Endothelial cell of umbilical vein (primary cell): ENCODE data around the gene SLC5A5. TPM values are rescaled to one million over a fixed set of nuclear protein-coding genes. Genes with fewer than 3 reads are reported as not detected.

Experiments used
- BruUV-seq: library from RNA; stranded (reverse); fragments of 400-500 nt; replicated peaks from 2 replicates; lab custom pipeline; 2021; lab: Mats Ljungman, UMichigan
- CTCF ChIA-PET: fragments of 300-600, 350-600 bp; sonication (Branson Sonifier 250); formaldehyde crosslinking; loops from one replicate; lab custom pipeline; 2021; ENCODE audit warnings: antibody characterized with exemption, inconsistent platforms; lab: Charles Lee
- POLR2A ChIA-PET: fragments of 300-600, 350-600 bp; sonication (Branson Sonifier 250); formaldehyde crosslinking; loops from one replicate; lab custom pipeline; 2021; ENCODE audit warnings: antibody characterized with exemption, inconsistent platforms; lab: Charles Lee
- DNase-seq: peaks from one replicate; pipeline ENCODE4 v3.0.0-alpha.2; 2011; ENCODE audit warnings: low read depth, low spot score
- FAIRE-seq: peaks from 2 replicates; lab custom pipeline; 2011; peaks lifted over from hg19 to GRCh38; lab: Jason Lieb, UNC
- H2AFZ ChIP-seq: 2 replicates; pipeline ENCODE4 v1.6.0; 2012; ENCODE audit warnings: low read depth, low read length, control low read depth, inconsistent platforms
- H3K27ac ChIP-seq: 2 replicates; pipeline ENCODE4 v1.5.1; 2011; ENCODE audit warnings: low read depth, mild to moderate bottlenecking, control low read depth, low read length, moderate library complexity; ENCODE audit not compliant: insufficient read depth
- H3K27me3 ChIP-seq, 2 experiments: 2 replicates each; pipeline versions ENCODE4 v1.6.0 to v1.6.1; 2011; ENCODE audit warnings: low read length in 2 of 2, mixed read lengths in 1 of 2; ENCODE audit not compliant: control insufficient read depth in 2 of 2, insufficient read depth in 2 of 2
- H3K36me3 ChIP-seq, 2 experiments: 2 replicates in 1 of 2; 3 replicates in 1 of 2; pipeline ENCODE4 v1.5.1; 2011; ENCODE audit warnings: low read length in 2 of 2, mild to moderate bottlenecking in 1 of 2, moderate library complexity in 1 of 2; ENCODE audit not compliant: control insufficient read depth in 2 of 2, insufficient read depth in 2 of 2; ENCODE audit errors: extremely low read depth in 1 of 2
- H3K4me1 ChIP-seq: 3 replicates; pipeline ENCODE4 v1.5.1; 2011; ENCODE audit warnings: mild to moderate bottlenecking, low read length; ENCODE audit not compliant: control insufficient read depth, insufficient read depth; ENCODE audit errors: extremely low read depth
- H3K4me2 ChIP-seq: 2 replicates; pipeline ENCODE4 v1.6.1; 2011; ENCODE audit warnings: low read length, control low read depth, mixed read lengths; ENCODE audit not compliant: insufficient read depth
- H3K4me3 ChIP-seq, 3 experiments: fragments of 200-600 bp in 1 of 3; sonication (generic), shearing (Covaris generic) in 1 of 3; replicated peaks in 1 of 3; 2 replicates each; pipeline ENCODE4 v1.5.1; 2011 to 2016; ENCODE audit warnings: control low read depth in 3 of 3, low read length in 3 of 3, mild to moderate bottlenecking in 2 of 3, inconsistent platforms in 1 of 3, low read depth in 1 of 3, moderate library complexity in 1 of 3; ENCODE audit not compliant: insufficient read depth in 1 of 3
- H3K79me2 ChIP-seq: 2 replicates; pipeline ENCODE4 v1.6.0; 2012; ENCODE audit warnings: low read length, inconsistent platforms; ENCODE audit not compliant: control insufficient read depth, insufficient read depth
- H3K9ac ChIP-seq: replicated peaks from 2 replicates; pipeline ENCODE3; 2011; ENCODE audit warnings: low read length, control low read depth; ENCODE audit not compliant: insufficient read depth; ENCODE audit errors: extremely low read depth
- H3K9me1 ChIP-seq: replicated peaks from 3 replicates; pipeline ENCODE4 v1.6.0; 2011; ENCODE audit warnings: mild to moderate bottlenecking, low read length; ENCODE audit not compliant: control insufficient read depth, insufficient read depth; ENCODE audit errors: extremely low read depth
- H3K9me3 ChIP-seq: replicated peaks from 2 replicates; pipeline ENCODE4 v1.5.1; 2012; ENCODE audit warnings: low read length, inconsistent platforms; ENCODE audit not compliant: control insufficient read depth, insufficient read depth
- H4K20me1 ChIP-seq: replicated peaks from 2 replicates; pipeline ENCODE3; 2011; ENCODE audit warnings: mild to moderate bottlenecking, low read length; ENCODE audit not compliant: control insufficient read depth, insufficient read depth; ENCODE audit errors: extremely low read depth
- CTCF ChIP-seq, 2 donors: IDR thresholded peaks; 1 replicate in 1 of 2; 2 replicates in 1 of 2; pipeline ENCODE4 v1.5.1; 2011; ENCODE audit warnings: low read length in 2 of 2, mild to moderate bottlenecking in 2 of 2, moderate library complexity in 2 of 2, control low read depth in 1 of 2, inconsistent platforms in 1 of 2, low read depth in 1 of 2; ENCODE audit not compliant: insufficient read depth in 1 of 2; ENCODE audit errors: extremely low read depth in 1 of 2
- EZH2 ChIP-seq: IDR thresholded peaks from 2 replicates; pipeline ENCODE4 v1.6.1; 2012; ENCODE audit warnings: borderline replicate concordance, low read depth, mild to moderate bottlenecking, moderate library complexity, low read length, inconsistent platforms; ENCODE audit not compliant: severe bottlenecking
- FOS ChIP-seq: IDR thresholded peaks from 2 replicates; pipeline ENCODE4 v1.6.1; 2011; ENCODE audit warnings: mild to moderate bottlenecking, low read length, moderate library complexity, borderline replicate concordance; ENCODE audit not compliant: insufficient read depth
- GATA2 ChIP-seq: IDR thresholded peaks from 2 replicates; pipeline ENCODE4 v1.7.0; 2011; ENCODE audit warnings: low read depth, mild to moderate bottlenecking, moderate library complexity, mixed read lengths, low read length; ENCODE audit not compliant: insufficient read length, insufficient read depth
- JUN ChIP-seq: IDR thresholded peaks from 2 replicates; pipeline ENCODE4 v1.6.1; 2011; ENCODE audit warnings: borderline replicate concordance, low read depth; ENCODE audit not compliant: insufficient read length, insufficient read depth
- MYC ChIP-seq: IDR thresholded peaks from one replicate; pipeline ENCODE4 v1.6.1; 2011; ENCODE audit warnings: mild to moderate bottlenecking, low read depth, low read length
- POLR2A ChIP-seq: IDR thresholded peaks from 2 replicates; pipeline ENCODE4 v1.6.1; 2012; ENCODE audit warnings: low read depth, mild to moderate bottlenecking, control low read depth, low read length
- POLR2AphosphoS5 ChIP-seq: IDR thresholded peaks from 2 replicates; pipeline ENCODE4 v1.6.1; 2012; ENCODE audit warnings: low read depth, mild to moderate bottlenecking, control low read depth, low read length, moderate library complexity; ENCODE audit not compliant: insufficient read depth
- dilution Hi-C: fragments of 300-500 bp; cut with MboI; formaldehyde crosslinking; loops from one replicate; pipeline ENCODE4 v1.15.0; 2019; ENCODE audit warnings: low sequenced_read_pairs; ENCODE audit not compliant: extremely low pct_ligation_motif_present
- intact Hi-C: fragments of 100-400 bp; cut with micrococcal nuclease; formaldehyde crosslinking; loops from one replicate; pipeline ENCODE4 v1.10.0; 2022
- polyA plus RNA-seq, 4 experiments: library from polyadenylated mRNA; depleted of rRNA in 3 of 4; stranded (reverse) in 3 of 4; unstranded in 1 of 4; fragments of >200 nt; gene quantifications; 2 replicates each; pipeline versions ENCODE4 v1.2.1 to v1.2.3, GENCODE V29; 2011 to 2012; ENCODE audit warnings: missing spikeins in 1 of 4
- total RNA-seq: library from RNA; stranded (reverse); gene quantifications from 2 replicates; pipeline ENCODE4 v1.2.3, GENCODE V29; 2021
- TF ChIP-seq, protein P1 (sequence below): IDR thresholded peaks from 2 replicates; pipeline ENCODE4 v1.6.1; 2011; ENCODE audit not compliant: insufficient read depth, insufficient read length

Gene SLC5A5
- total and polyA plus RNA-seq, 2 donors (not counting 3 experiments of a cell fraction or from before 2014, with no cell fraction given), result not detected

DNA sequence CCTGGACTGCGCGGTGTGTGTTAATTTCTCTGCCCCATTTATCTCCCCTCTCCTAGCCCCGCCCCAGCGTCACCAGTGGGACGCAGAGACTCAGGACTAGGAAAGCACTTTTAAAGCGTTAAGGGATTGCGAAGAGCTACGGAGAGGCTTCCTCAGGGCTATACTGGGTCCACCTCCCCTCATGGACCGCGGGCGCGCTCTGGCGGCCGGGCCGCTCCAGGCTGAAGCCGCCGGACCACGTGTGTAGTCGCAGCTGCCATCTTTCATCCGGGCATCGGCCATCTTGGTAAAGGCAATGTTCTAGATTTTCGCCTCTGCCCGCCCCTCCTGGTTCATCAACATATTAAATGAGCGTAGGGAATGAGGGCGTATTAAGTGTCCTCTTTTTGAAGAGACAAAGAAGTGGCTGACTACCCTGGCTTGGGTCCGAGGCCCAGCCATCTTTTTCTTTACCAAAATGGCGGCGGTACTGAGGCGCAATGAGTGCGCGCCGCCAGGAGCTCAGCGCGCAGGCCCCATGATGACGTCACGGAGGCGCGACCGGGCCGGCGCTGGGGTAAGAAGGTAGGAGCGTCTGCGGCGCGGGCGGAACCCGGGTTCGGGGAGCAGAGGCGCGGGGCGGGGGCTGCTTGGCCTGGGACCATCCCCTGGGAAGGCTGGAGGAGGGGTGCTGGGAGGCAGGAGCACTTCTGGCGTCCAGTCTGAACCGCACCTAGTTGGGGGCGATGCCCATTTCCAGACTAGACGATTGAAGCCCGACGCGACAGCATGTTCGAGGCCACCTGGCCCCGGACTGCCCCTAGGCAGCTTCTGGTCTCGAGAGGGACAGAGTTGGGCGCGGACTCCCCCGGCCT is 61.0 kb downstream of the SLC5A5 start, which contains the start of gene CCDC124:
CCDC124 (plus strand) TSS at position 531 of the 854 bp plus-strand sequence. CDS start 3,406 bp downstream, outside the sequence.
- POLR2A ChIA-PET, result interaction anchor here (0.7 to 1.7 kb wide), 3 partner anchors 16 to 73 kb away, joined by 3 to 18 read pairs (median 3); partner anchors contain the start of gene RPL18A
- Histone ChIP-seq H3K4me2 (peak within 1 kb of the TSS; percentile 72), H3K79me2 (peaks cover 15% of the 10 kb centered on the region), H3K9me3 (no peaks in the 10 kb centered on the region), H4K20me1 (no peaks in the 10 kb centered on the region), H3K9ac (peak within 1 kb of the TSS; percentile 83), H3K27me3 (no peaks in the 10 kb centered on the region), H3K4me3 (peak within 1 kb of the TSS; percentile 93 to 98 (median 95)), H3K36me3 (peaks cover 0 to 5% of the 10 kb centered on the region in 2 experiments), H3K4me1 (peaks cover 16% of the 10 kb centered on the region), H3K9me1 (no peaks in the 10 kb centered on the region), H2AFZ (peak within 1 kb of the TSS; percentile 89), H3K27ac (peak within 1 kb of the TSS; percentile 91)
- TF ChIP-seq GATA2, result no peak
- TF ChIP-seq CTCF (IDR thresholded peaks at IDR 0.05; ENCODE audit: extremely low read depth in 1 of 2, insufficient read depth in 1 of 2, low read depth in 1 of 2, low read length in 2 of 2), result peak; percentile 92 to 96
- no peak for TF ChIP-seq FOS
- peak; percentile 68 for TF ChIP-seq POLR2AphosphoS5
- peak; percentile 78 for TF ChIP-seq POLR2A
- TF ChIP-seq, protein P1, sequence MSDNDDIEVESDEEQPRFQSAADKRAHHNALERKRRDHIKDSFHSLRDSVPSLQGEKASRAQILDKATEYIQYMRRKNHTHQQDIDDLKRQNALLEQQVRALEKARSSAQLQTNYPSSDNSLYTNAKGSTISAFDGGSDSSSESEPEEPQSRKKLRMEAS, result peak; percentile 96
- peak; percentile 24 for TF ChIP-seq JUN
- TF ChIP-seq EZH2, result no peak
- peak; percentile 99 for TF ChIP-seq MYC
- DNase-seq (peak; percentile 92), FAIRE-seq (peak; percentile 86)
- BruUV-seq, result no TSS peak
- CTCF ChIA-PET, result interaction anchor here (0.7 to 4.4 kb wide), 18 partner anchors 11 to 437 kb away, joined by 3 to 118 read pairs (median 6); partner anchors contain the start of genes RPL18A and SLC5A5
- intact Hi-C loops, result loop anchor here (1.0 to 5.0 kb wide), 4 partner anchors 14 to 140 kb away; partner anchors contain the start of gene RPL18A
- dilution Hi-C loops, result no loop called here
